Measurements from ENCODE around the gene HTRA3.
A peak's percentile ranks its signal among the peaks of the same experiment; 100 is the strongest.

Gene HTRA3

GRCh38 chr4:8303485-8304281 is 34.1 kb downstream of the HTRA3 start:
- Histone ChIP-seq H3K36me3 (ENCODE audit: control insufficient read depth in 2 of 2, insufficient read depth in 1 of 2, low read length in 2 of 2) (no peaks in the 10 kb centered on the region), H3K4me1 (ENCODE audit: control insufficient read depth, insufficient read depth, low read length) (no peaks in the 10 kb centered on the region), H3K9me3 (ENCODE audit: control insufficient read depth, insufficient read depth, low read depth, low read length) (no peaks in the 10 kb centered on the region), H3K4me3 (ENCODE audit: low read depth, low read length) (no peak overlapping the region), H3K27ac (ENCODE audit: extremely low read depth, low read depth, low read length) (no peak overlapping the region)
- ChIA-PET POLR2A (no interaction called here), CTCF (interaction anchor here (0.8 kb wide), 1 partner anchor 68 kb away, joined by 3 read pairs; no protein-coding TSS in a partner anchor)
- TF ChIP-seq ZNF366 (tag by site-specific recombination; conservative IDR thresholded peaks at IDR 0.05): peak; percentile 76
- no peak for TF ChIP-seq ZNF112 (tag by site-specific recombination; IDR thresholded peaks at IDR 0.05)
- TF ChIP-seq WT1 (tag by site-specific recombination; IDR thresholded peaks at IDR 0.05): no peak

GRCh38 chr4:8304827-8305695 is 35.5 kb downstream of the HTRA3 start:
- no peak overlapping the region for H3K27ac ChIP-seq (ENCODE audit: extremely low read depth, low read depth, low read length)
- H3K36me3 ChIP-seq (ENCODE audit: control insufficient read depth in 2 of 2, insufficient read depth in 1 of 2, low read length in 2 of 2): no peaks in the 10 kb centered on the region
- H3K4me3 ChIP-seq (ENCODE audit: low read depth, low read length): no peak overlapping the region
- no peaks in the 10 kb centered on the region for H3K9me3 ChIP-seq (ENCODE audit: control insufficient read depth, insufficient read depth, low read depth, low read length)
- no peaks in the 10 kb centered on the region for H3K4me1 ChIP-seq (ENCODE audit: control insufficient read depth, insufficient read depth, low read length)
- ChIA-PET POLR2A (no interaction called here), CTCF (interaction anchor here (1.1 kb wide), 1 partner anchor 15 kb away, joined by 3 read pairs; no protein-coding TSS in a partner anchor)
- TF ChIP-seq ZNF624 (tag by site-specific recombination; IDR thresholded peaks at IDR 0.05) (no peak), ZNF785 (tag by site-specific recombination; IDR thresholded peaks at IDR 0.05) (no peak), MYNN (tag by site-specific recombination; IDR thresholded peaks at IDR 0.05; ENCODE audit: borderline replicate concordance) (no peak), ZNF791 (tag by site-specific recombination; IDR thresholded peaks at IDR 0.05) (no peak), ZNF214 (tag by site-specific recombination; IDR thresholded peaks at IDR 0.05; ENCODE audit: borderline replicate concordance) (no peak), ZNF561 (tag by site-specific recombination; IDR thresholded peaks at IDR 0.05; ENCODE audit: borderline replicate concordance) (no peak), GLI4 (tag by site-specific recombination; IDR thresholded peaks at IDR 0.05) (no peak)
- TF ChIP-seq, protein P1, sequence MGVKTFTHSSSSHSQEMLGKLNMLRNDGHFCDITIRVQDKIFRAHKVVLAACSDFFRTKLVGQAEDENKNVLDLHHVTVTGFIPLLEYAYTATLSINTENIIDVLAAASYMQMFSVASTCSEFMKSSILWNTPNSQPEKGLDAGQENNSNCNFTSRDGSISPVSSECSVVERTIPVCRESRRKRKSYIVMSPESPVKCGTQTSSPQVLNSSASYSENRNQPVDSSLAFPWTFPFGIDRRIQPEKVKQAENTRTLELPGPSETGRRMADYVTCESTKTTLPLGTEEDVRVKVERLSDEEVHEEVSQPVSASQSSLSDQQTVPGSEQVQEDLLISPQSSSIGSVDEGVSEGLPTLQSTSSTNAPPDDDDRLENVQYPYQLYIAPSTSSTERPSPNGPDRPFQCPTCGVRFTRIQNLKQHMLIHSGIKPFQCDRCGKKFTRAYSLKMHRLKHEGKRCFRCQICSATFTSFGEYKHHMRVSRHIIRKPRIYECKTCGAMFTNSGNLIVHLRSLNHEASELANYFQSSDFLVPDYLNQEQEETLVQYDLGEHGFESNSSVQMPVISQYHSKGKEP (tag by site-specific recombination; IDR thresholded peaks at IDR 0.05): no peak
- TF ChIP-seq, protein P2, sequence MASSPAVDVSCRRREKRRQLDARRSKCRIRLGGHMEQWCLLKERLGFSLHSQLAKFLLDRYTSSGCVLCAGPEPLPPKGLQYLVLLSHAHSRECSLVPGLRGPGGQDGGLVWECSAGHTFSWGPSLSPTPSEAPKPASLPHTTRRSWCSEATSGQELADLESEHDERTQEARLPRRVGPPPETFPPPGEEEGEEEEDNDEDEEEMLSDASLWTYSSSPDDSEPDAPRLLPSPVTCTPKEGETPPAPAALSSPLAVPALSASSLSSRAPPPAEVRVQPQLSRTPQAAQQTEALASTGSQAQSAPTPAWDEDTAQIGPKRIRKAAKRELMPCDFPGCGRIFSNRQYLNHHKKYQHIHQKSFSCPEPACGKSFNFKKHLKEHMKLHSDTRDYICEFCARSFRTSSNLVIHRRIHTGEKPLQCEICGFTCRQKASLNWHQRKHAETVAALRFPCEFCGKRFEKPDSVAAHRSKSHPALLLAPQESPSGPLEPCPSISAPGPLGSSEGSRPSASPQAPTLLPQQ (tag by site-specific recombination; IDR thresholded peaks at IDR 0.05): no peak
- TF ChIP-seq, protein P3, sequence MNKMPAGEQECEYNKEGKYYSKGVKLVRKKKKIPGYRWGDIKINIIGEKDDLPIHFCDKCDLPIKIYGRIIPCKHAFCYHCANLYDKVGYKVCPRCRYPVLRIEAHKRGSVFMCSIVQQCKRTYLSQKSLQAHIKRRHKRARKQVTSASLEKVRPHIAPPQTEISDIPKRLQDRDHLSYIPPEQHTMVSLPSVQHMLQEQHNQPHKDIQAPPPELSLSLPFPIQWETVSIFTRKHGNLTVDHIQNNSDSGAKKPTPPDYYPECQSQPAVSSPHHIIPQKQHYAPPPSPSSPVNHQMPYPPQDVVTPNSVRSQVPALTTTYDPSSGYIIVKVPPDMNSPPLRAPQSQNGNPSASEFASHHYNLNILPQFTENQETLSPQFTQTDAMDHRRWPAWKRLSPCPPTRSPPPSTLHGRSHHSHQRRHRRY (tag by site-specific recombination; IDR thresholded peaks at IDR 0.05): no peak
- TF ChIP-seq, protein P4, sequence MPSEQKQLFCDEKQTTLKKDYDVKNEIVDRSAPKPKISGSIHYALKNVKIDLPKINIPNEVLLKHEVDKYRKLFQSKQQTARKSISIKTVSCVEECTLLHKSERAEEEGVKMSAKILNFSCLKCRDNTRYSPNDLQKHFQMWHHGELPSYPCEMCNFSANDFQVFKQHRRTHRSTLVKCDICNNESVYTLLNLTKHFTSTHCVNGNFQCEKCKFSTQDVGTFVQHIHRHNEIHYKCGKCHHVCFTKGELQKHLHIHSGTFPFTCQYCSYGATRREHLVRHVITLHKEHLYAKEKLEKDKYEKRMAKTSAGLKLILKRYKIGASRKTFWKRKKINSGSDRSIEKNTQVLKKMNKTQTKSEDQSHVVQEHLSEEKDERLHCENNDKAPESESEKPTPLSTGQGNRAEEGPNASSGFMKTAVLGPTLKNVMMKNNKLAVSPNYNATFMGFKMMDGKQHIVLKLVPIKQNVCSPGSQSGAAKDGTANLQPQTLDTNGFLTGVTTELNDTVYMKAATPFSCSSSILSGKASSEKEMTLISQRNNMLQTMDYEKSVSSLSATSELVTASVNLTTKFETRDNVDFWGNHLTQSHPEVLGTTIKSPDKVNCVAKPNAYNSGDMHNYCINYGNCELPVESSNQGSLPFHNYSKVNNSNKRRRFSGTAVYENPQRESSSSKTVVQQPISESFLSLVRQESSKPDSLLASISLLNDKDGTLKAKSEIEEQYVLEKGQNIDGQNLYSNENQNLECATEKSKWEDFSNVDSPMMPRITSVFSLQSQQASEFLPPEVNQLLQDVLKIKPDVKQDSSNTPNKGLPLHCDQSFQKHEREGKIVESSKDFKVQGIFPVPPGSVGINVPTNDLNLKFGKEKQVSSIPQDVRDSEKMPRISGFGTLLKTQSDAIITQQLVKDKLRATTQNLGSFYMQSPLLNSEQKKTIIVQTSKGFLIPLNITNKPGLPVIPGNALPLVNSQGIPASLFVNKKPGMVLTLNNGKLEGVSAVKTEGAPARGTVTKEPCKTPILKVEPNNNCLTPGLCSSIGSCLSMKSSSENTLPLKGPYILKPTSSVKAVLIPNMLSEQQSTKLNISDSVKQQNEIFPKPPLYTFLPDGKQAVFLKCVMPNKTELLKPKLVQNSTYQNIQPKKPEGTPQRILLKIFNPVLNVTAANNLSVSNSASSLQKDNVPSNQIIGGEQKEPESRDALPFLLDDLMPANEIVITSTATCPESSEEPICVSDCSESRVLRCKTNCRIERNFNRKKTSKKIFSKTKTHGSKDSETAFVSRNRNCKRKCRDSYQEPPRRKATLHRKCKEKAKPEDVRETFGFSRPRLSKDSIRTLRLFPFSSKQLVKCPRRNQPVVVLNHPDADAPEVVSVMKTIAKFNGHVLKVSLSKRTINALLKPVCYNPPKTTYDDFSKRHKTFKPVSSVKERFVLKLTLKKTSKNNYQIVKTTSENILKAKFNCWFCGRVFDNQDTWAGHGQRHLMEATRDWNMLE (tag by site-specific recombination; conservative IDR thresholded peaks at IDR 0.05; ENCODE audit: low read depth): no peak

Measured in HEK293 (cell line).